HS-27A (cell line): ENCODE results near the gene DCAF8.

Experiments used
- DNase-seq: peaks from one replicate; pipeline ENCODE4 v3.0.0-alpha.2; 2012; ENCODE audit warnings: low read depth, missing footprints

Gene DCAF8

DNA sequence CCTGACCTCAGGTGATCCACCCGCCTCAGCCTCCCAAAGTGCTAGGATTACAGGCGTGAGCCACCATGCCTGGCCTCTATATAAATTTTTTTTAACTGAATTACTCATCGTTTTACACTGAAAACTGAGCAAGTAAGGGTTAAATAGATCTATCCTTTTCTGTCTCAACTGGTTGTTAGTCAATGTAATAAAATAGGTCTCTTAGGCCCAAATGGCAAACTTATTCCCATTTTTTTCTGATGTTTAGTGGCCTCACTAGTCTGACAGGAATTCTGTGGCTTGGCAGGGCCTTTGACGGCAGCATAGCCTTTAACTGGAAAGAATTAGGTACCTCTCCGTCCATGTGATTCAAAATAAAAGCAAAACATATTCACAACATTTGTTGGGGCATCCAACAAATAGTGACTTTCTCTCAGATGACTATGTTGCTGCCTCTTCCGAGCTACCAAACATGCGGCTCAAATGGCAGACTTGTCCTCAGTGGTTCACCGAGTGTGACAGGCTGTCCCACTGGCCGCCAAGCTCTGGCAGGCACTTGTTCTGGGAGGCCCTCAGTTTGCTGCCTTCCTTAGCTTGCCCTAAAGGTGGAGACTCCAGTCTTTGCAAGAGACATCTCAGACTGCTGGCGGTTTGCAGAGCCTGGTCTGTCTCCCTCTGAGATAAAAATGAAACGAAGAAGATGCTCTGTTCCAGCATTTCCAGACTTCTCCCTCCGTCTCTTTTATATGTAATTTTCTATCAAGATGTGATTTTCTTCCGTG is 93.6 kb downstream of the DCAF8 start:
- DNase-seq = no peak

DNA sequence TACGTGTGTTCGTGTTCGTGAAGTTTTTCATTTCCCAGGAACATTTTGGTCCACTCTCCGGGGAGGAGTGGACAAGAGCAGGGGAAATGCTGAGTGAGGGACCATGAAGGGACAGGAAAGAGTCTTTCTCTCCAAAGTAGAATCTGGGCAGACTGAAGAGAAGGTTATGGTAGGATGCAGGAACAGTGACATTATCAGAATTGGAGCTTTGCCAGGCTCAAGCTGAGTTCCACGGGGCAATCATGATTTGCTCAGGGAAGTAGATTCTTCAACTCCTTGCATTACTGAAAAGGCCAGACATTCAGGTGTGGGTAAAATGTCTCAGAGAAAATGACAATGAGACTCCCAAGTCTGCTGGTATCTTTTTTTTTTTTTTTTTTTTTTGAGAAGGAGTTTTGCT is 94.3 kb downstream of the DCAF8 start:
- no peak for DNase-seq

DNA sequence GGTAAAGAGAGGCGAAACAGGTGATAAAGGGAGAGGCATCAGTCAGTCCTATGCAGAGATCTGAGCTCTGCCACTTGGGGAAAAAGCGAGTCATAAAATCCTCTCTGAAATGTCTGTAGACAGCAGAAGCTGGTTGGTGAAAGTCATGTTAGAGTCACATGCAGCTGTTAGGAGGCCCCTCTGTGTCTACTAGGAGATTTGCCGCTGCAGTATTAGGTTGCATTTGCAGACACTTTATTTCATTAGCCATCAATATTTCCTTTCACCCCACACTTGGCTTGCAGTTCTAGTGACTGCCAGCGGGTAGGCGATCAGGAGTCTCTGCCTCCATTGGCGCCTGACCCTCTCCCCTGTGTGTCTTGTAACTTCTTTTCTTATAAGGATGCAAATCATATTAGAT is 94.8 kb downstream of the DCAF8 start:
- DNase-seq = no peak

DNA sequence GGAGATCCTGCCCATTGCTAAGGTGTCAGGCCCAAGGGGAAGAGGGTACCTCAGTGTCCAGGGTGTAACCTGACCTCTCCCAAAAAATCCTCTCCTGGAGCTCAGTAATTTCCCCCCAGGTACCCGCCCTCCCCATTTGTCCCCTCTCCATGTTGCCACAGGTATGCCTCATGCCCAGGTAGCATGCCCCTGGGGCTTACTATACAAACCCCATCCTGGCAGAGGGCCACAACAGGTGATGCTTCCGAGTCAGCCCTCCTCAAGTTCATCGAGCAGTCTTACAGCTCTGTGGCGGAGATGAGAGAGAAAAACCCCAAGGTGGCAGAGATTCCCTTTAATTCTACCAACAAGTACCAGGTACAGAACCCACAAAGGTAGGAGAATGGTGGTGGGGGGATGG is 95.3 kb downstream of the DCAF8 start:
- no peak for DNase-seq

DNA sequence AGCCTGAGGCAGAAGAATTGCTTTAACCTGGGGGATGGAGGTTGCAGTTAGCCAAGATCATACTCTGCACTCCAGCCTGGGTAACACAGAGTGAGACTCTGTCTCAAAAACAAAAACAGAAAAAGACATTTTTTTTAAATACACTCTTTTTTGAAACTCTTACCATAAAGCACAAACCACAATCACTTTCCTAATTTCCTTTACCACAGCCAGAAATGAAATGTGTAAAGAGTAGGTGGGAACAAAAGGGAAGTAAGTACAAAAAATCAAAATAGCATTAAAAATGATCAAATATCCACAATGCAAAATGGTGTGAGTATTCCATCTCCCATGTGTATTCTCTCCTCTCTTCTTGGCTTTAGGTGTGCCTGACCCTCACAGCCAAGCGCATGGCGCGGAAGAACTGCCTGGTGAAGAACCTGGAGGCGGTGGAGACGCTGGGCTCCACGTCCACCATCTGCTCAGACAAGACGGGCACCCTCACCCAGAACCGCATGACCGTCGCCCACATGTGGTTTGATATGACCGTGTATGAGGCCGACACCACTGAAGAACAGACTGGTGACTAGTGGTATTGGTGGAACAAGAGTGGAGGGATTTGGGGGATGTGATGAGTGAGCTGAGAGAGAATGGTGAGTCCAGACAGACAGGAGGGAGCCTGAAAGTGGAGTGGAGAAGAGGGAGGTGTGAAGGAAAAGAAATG is 96.0 kb downstream of the DCAF8 start:
- no peak for DNase-seq
